Measurements from ENCODE around the gene ACTR5. TPM values are rescaled to one million over a fixed set of nuclear protein-coding genes. Genes with fewer than 3 reads are reported as not detected.

The ACTR5 gene
- polyA plus RNA-seq, 1 donor from 2014 or later: 23.3 TPM

- Histone ChIP-seq H3K79me2 (replicated peaks; ENCODE audit: insufficient read depth, low read length) (no peaks in the 10 kb centered on the region), H3K4me3 (ENCODE audit: low read length) (no peak overlapping the region), H3K27me3 (ENCODE audit: insufficient read depth, low read depth, low read length) (no peaks in the 10 kb centered on the region), H3K9me2 (ENCODE audit: insufficient read depth, low read length) (no peaks in the 10 kb centered on the region), H3K4me2 (ENCODE audit: low read length) (no peak overlapping the region), H3K36me3 (ENCODE audit: insufficient read depth, low read length) (no peaks in the 10 kb centered on the region), H3F3A (ENCODE audit: insufficient read depth, low read length, poor library complexity, severe bottlenecking) (no peaks in the 10 kb centered on the region), H3K9ac (ENCODE audit: low read length) (no peak overlapping the region), H3K9me3 (ENCODE audit: low read length) (no peaks in the 10 kb centered on the region), H3K27ac (ENCODE audit: low read length) (no peak overlapping the region), H4K20me1 (ENCODE audit: insufficient read depth) (no peaks in the 10 kb centered on the region), H2AFZ (ENCODE audit: low read depth, low read length) (no peak overlapping the region)
- no peak for TF ChIP-seq TAF1 (IDR thresholded peaks at IDR 0.05; ENCODE audit: low read depth)
- no peak for TF ChIP-seq SMC3 (conservative IDR thresholded peaks at IDR 0.05; ENCODE audit: poor library complexity)
- no peak for TF ChIP-seq EZH2 (IDR thresholded peaks at IDR 0.05; ENCODE audit: borderline replicate concordance, insufficient read depth, low read length, poor library complexity, severe bottlenecking)
- TF ChIP-seq CTCF (IDR thresholded peaks at IDR 0.05; ENCODE audit: poor library complexity, severe bottlenecking): no peak
- TF ChIP-seq MXI1 (conservative IDR thresholded peaks at IDR 0.05; ENCODE audit: poor library complexity, severe bottlenecking): no peak
- no peak for TF ChIP-seq POLR2AphosphoS5 (IDR thresholded peaks at IDR 0.05)
- no peak for TF ChIP-seq RAD21 (conservative IDR thresholded peaks at IDR 0.05)
- no peak for TF ChIP-seq EP300 (conservative IDR thresholded peaks at IDR 0.05; ENCODE audit: poor library complexity, severe bottlenecking)
- TF ChIP-seq REST (IDR thresholded peaks at IDR 0.05; ENCODE audit: borderline replicate concordance): no peak
Measured at GRCh38 chr20:38770546-38770945, 22.3 kb downstream of the ACTR5 start.

GRCh38 chr20:38770970-38771369 is 22.7 kb downstream of the ACTR5 start:
- H2AFZ ChIP-seq (ENCODE audit: low read depth, low read length): no peak overlapping the region
- H3K27me3 ChIP-seq (ENCODE audit: insufficient read depth, low read depth, low read length): no peaks in the 10 kb centered on the region
- H3K4me2 ChIP-seq (ENCODE audit: low read length): no peak overlapping the region
- no peak overlapping the region for H3K4me3 ChIP-seq (ENCODE audit: low read length)
- no peaks in the 10 kb centered on the region for H4K20me1 ChIP-seq (ENCODE audit: insufficient read depth)
- H3K9ac ChIP-seq (ENCODE audit: low read length): no peak overlapping the region
- no peak for TF ChIP-seq EP300 (conservative IDR thresholded peaks at IDR 0.05; ENCODE audit: poor library complexity, severe bottlenecking)
- H3K36me3 ChIP-seq (ENCODE audit: insufficient read depth, low read length): no peaks in the 10 kb centered on the region
- no peaks in the 10 kb centered on the region for H3F3A ChIP-seq (ENCODE audit: insufficient read depth, low read length, poor library complexity, severe bottlenecking)
- H3K9me2 ChIP-seq (ENCODE audit: insufficient read depth, low read length): no peaks in the 10 kb centered on the region
- no peaks in the 10 kb centered on the region for H3K9me3 ChIP-seq (ENCODE audit: low read length)
- no peaks in the 10 kb centered on the region for H3K79me2 ChIP-seq (replicated peaks; ENCODE audit: insufficient read depth, low read length)
- no peak overlapping the region for H3K27ac ChIP-seq (ENCODE audit: low read length)

- no peaks in the 10 kb centered on the region for H3K9me2 ChIP-seq (ENCODE audit: insufficient read depth, low read length)
- H4K20me1 ChIP-seq (ENCODE audit: insufficient read depth): no peaks in the 10 kb centered on the region
- H3K4me2 ChIP-seq (ENCODE audit: low read length): no peak overlapping the region
- no peaks in the 10 kb centered on the region for H3F3A ChIP-seq (ENCODE audit: insufficient read depth, low read length, poor library complexity, severe bottlenecking)
- H3K9ac ChIP-seq (ENCODE audit: low read length): no peak overlapping the region
- H3K79me2 ChIP-seq (replicated peaks; ENCODE audit: insufficient read depth, low read length): no peaks in the 10 kb centered on the region
- H2AFZ ChIP-seq (ENCODE audit: low read depth, low read length): no peak overlapping the region
- peaks cover 3% of the 10 kb centered on the region for H3K36me3 ChIP-seq (ENCODE audit: insufficient read depth, low read length)
- H3K4me3 ChIP-seq (ENCODE audit: low read length): no peak overlapping the region
- no peaks in the 10 kb centered on the region for H3K9me3 ChIP-seq (ENCODE audit: low read length)
- H3K27ac ChIP-seq (ENCODE audit: low read length): no peak overlapping the region
- H3K27me3 ChIP-seq (ENCODE audit: insufficient read depth, low read depth, low read length): no peaks in the 10 kb centered on the region
- TF ChIP-seq CTCF (IDR thresholded peaks at IDR 0.05; ENCODE audit: poor library complexity, severe bottlenecking) (no peak), MXI1 (conservative IDR thresholded peaks at IDR 0.05; ENCODE audit: poor library complexity, severe bottlenecking) (no peak), REST (IDR thresholded peaks at IDR 0.05; ENCODE audit: borderline replicate concordance) (no peak), EP300 (conservative IDR thresholded peaks at IDR 0.05; ENCODE audit: poor library complexity, severe bottlenecking) (no peak), POLR2AphosphoS5 (IDR thresholded peaks at IDR 0.05) (no peak), TAF1 (IDR thresholded peaks at IDR 0.05; ENCODE audit: low read depth) (no peak), EZH2 (IDR thresholded peaks at IDR 0.05; ENCODE audit: borderline replicate concordance, insufficient read depth, low read length, poor library complexity, severe bottlenecking) (no peak), SMC3 (conservative IDR thresholded peaks at IDR 0.05; ENCODE audit: poor library complexity) (no peak), RAD21 (conservative IDR thresholded peaks at IDR 0.05) (no peak)
Measured at GRCh38 chr20:38771621-38772020, 23.4 kb downstream of the ACTR5 start.

All from neural cell (in vitro differentiated cells).